ENCODE data around the gene P2RY2.

The P2RY2 gene

GRCh38 chr11:73205661-73206343 is 12.3 kb upstream of the P2RY2 start:
- no peak for DNase-seq (ENCODE audit: low read depth in 2 of 2)

DNA sequence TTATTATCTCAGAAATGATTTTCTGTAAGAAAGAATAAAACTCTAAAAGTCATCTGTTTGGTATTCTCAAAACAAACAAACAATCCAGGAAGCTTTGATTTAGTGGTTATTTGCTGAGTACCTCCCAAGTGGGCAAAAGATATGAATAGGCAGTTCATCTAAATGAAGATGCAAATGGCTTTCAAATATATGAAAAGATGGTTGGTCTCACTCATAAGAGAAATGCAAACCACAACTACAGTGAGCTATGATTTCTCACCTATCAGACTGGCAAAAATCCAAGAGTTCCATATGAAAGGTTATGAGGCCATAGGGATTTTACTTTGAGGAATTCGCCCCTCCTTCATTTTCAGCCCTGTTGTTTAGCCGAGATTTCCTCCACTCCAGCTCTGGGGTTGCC is 11.3 kb upstream of the P2RY2 start:
- no peak for DNase-seq (ENCODE audit: low read depth in 2 of 2)

DNA sequence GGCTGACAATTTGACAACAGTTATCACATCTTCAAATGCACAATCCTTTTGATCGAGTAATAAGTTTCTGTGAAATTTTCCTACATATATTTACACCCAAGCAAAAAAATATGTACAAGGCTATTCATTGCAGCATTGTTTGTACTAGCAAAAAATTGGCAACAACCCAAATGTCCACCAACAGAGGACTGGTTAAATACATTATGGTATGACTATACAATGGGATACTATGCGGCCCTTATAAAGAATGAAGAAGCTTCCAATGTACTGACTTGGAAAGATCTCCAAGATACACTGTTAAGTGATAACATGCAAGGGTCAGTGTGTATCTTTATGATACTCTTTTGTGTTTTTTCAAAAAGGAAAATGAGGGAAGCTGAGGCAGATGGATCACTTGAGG is 8.2 kb upstream of the P2RY2 start:
- DNase-seq (ENCODE audit: low read depth in 2 of 2) = no peak

GRCh38 chr11:73210916-73211667 is 7.0 kb upstream of the P2RY2 start:
- no peak for DNase-seq (ENCODE audit: low read depth in 2 of 2)

DNA sequence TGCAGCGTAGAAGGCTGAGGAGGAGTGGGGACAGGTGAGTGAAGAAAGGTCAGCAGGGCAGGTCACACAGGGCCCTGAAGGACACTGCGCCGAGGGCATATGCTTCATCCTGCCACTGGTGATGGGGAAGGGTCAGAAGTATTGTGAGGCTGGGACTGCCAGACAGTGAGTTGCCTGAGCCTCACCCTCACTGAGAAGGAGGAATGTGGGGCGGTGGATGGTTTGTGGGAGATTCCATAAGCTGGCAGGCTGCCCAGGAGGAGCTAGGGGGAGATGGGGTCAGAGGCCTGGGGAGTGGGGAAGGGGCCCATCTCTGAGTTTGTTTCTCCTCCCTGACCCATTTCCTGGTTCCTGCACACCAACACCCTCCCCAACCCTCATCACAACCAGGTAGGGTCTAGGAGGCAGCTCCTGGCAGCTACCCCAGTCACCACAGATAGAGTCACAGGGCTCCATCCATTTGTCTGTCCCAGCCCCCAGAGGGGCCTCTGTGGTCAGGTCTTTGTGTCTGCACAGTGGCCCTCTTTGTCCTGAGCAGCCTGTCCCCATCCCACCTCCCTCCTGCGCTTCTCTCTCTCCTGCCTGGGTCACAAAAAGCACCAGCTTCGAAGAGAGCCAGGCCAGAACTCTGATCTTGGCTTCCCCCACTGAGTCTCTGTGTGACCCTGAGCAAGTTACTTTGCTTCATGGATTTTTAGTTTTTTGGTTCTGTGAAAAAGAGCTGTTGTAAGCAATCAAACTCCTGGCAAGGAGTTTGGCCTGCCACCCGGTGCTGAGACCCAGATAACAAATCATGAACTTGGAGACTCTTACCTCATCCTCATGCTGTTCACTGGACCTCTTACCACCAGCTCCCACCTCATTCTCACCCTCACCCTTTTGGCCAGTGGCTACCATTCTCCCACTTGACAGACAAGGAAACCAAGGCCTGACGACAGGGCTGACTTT is 4.6 kb upstream of the P2RY2 start:
- no peak for DNase-seq (ENCODE audit: low read depth in 2 of 2)

- DNase-seq (ENCODE audit: low read depth in 2 of 2) = no peak
Observed at GRCh38 chr11:73215191-73216134, 2.6 kb upstream of the P2RY2 start.

- DNase-seq (ENCODE audit: low read depth in 2 of 2) = no peak
Observed at GRCh38 chr11:73216465-73216864, 1.6 kb upstream of the P2RY2 start.

DNA sequence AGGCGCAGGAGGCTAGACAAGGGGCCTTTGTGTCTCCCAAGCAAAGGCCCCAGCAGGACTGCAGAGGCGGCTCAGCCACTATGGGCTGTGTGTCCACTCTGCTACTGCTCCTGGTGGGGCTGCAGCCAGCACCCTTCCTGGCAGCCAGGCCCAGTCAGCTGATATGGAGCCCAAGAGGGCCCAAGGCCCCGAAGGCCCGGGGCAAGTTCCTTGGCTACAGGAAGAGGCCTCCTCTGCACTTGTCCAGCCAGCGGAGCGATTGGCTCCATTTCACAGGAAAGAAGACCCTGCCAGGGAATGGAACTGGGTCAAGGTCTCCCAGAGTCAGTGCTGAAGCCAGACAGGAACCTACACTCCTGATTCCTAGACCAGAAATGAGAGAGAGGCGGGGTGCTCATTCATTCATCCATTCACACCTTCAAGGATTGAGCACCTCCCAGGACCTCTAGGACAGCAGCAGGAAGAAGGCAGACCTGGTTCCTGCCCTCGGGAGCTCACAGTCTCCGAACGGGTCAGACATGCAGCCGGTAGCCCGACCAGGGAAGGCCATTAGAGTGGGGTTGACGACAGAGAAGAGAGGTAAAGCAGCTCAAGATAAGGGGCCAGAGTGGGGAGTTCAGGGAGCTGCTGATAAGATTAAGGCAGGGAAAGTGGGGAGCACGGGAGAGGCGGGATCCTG is 811 bp upstream of the P2RY2 start:
- no peak for DNase-seq (ENCODE audit: low read depth in 2 of 2)

- no peak for DNase-seq (ENCODE audit: low read depth in 2 of 2)
Observed at GRCh38 chr11:73217810-73218105, 323 bp upstream of the P2RY2 start.

DNA sequence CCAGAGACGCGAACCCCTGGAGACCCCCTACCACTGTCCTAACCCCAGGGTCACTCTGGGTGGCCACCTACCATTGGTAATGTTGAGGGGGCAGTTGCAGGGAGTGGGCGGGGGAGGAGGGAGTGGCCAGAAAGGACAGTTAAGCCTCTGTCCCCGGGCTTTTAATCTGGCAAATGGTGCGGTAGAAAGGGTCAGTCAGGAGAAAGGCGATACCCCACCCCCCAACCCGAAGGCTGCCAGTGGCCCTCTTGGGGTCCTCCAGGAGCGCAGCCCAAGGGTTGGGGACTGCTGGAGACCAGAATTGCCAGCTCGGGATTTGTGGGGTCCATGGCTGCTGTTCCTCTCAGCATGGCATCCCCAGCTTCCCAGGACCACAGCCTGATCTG is 742 bp downstream of the P2RY2 start:
- no peak for DNase-seq (ENCODE audit: low read depth in 2 of 2)

DNA sequence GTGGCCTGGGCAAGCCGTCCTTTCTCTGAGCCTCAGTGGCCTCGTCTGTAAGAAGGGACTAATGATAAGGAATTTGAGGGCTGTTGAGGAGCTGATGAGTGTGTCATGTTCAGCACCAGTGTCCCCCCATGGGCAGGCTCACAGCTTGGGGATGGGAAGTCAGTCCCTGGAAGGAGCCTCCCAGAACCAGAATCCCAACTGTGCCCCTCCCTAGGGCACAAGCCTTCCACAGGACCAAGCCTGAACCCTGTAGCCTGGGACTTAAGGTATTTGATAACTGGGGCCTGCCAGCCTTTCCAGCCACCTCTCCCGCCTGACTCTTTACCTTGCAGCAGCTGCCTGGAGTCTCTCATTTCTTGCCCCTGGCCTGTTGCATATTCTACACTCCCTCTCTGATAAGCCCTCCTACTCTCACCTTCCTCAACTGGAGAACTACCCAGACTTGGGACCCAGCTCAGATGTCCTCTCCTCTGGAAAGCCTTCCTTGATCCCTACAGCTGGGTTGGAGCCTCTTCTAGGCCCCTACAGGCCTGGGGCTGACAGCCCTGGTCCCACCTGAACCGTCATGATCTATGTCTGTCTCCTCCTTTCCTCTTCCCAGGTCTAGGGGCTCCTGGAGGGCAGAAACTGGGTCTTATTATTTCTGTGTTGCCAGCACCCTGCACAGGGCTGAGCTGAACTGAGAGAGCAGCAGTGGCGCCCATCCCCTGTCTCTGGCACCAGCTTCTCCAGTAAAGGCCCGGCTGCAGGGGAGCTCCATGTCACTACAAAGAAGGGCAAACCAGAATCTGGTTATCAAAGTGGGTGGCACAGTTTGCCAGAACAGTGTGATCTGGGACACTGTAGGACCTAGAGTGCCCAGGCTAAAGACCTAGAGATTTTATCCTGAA is 1.6 kb downstream of the P2RY2 start:
- DNase-seq (ENCODE audit: low read depth in 2 of 2) = no peak

DNA sequence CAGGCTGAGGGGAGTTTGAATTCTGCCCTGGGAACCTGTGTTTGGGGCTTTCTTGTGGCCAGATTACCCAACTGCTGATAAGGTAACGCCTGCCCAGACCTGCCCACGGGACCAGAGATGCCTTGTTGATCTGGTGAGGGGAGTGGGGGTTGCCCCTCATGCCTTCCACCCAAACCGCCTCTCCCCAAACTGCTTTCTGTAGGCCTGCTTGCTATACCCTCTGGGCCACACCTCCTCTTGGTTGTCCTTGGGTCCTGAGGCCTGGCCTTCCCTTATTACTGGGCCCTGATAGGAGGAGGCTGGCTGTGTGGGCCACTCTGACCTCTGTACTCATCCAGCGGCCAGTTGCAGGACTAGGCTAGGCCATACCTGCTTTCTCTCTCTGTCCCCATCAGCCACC is 3.4 kb downstream of the P2RY2 start:
- no peak for DNase-seq (ENCODE audit: low read depth in 2 of 2)

GRCh38 chr11:73221996-73222395 is 3.9 kb downstream of the P2RY2 start:
- no peak for DNase-seq (ENCODE audit: low read depth in 2 of 2)

DNA sequence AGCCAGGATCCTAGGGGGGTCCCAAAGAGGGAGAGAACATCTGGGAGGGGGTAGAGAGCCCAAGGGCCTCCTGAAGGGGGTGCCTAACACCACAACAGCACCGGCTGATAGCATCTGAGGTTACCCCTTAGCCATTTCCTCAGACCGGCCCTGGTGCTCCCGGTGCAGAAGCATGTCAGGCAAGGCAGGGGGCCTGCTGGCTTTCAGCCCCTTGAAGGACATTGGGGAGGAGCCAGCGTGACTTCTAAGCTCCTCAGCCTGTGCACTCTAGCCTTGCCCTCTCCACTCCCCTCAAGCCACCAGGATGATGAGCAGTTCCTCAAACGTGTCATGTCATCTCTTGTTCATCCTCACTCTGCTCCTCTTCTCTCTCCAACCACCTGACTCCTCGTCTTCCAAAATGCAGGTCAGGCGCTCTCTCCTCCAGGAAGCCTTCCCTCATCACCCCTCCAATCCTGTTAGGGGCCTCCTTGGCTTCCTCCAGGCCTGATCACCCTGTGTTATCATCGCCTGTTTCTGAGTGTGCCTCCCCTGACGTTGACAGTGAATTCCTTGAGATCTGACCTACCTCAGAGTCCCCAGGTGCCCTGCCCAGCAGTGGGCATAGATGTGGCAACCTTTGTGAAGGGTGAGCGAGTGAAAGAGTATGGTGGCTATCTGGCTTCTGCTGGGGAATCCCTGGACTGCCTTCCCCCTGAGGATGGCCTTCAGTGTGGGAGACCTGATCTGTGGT is 6.1 kb downstream of the P2RY2 start:
- DNase-seq (ENCODE audit: low read depth in 2 of 2) = no peak

DNA sequence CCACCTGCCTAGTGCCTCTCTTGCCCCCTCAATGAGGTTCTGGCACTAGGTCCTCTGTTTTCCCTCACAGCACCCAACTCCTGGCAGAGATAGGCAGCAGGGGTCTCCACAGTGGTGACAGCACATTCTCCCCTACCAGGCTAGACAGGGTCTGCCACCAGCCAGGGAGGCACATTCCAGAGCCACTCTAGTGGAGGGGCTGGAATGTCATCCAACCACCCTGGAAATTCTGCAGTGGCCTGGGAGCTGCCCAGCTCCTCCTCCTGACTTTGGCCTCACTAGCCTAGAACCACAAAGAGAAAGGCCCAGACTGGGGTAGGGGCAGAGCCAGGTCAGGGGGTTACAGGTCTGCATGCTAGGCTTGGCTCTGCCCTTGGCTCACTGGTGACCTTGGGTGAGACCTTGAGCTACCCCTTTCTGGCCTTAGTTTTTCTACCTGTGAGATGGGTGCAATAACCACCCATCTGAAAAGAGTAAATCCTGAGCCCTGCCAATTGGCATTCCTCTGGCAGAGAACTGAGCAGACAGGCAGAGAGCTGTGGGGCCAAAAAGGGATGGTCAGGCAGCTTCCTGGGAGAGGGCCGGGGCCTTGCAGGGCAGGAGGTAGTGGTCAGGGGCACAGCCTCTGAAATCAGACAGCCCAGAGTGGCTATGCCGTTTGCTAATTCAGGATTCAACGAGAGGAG is 7.1 kb downstream of the P2RY2 start:
- DNase-seq (ENCODE audit: low read depth in 2 of 2) = no peak

GRCh38 chr11:73225851-73226250 is 7.8 kb downstream of the P2RY2 start:
- no peak for DNase-seq (ENCODE audit: low read depth in 2 of 2)

DNA sequence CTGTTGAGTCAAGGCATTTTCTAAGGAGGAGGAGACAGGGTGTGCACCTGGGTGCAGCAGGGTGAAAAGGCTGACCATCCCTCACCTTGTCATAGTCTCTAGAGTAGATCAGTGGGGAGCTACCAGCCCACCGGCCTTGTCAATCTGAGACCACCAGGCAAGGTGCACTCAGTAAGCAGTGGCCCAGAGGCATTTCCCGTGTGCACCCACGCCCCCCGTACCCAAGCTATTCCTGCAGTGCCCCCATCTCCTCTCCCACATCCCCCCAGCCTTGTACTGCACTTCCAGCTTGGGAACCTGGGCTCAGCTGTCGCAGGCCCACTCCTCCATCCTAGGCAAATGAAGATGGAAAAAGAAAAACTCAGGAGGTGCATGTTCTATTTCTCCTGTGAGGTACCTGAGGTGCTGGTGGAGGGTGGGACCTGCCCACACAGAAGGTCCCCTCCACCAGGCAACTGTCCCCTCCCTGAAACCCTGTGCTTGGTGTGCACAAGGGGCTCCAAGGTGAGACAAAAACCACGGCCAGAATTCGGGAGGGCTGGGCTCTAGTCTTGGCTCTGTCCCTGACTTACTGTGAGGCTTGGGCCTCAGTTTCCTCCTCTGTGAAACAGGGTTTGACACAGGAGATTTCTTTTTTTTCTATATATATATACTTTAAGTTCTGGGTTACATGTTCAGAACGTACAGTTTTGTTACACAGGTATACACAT is 8.4 kb downstream of the P2RY2 start:
- DNase-seq (ENCODE audit: low read depth in 2 of 2) = no peak
